Peyer's patch (tissue), 4 donors: Measurements from ENCODE around the gene PEMT.

Experiments
- POLR2A ChIP-seq, 2 donors: fragments of 450-650 bp; IDR thresholded peaks; one replicate each; pipeline ENCODE4 v1.5.1; 2017; ENCODE audit warnings: antibody characterized with exemption in 2 of 2, mild to moderate bottlenecking in 2 of 2, moderate library complexity in 2 of 2
- TF ChIP-seq, protein P1 (sequence below), 6 experiments: fragments of 450-650 bp in 4 of 6; fragments of 200-600 bp in 2 of 6; sonication (generic) in 1 of 6; IDR thresholded peaks; one replicate each; pipeline ENCODE4 v1.5.1; 2017 to 2019; ENCODE audit warnings: antibody characterized with exemption in 6 of 6, mild to moderate bottlenecking in 3 of 6, moderate library complexity in 1 of 6

DNA sequence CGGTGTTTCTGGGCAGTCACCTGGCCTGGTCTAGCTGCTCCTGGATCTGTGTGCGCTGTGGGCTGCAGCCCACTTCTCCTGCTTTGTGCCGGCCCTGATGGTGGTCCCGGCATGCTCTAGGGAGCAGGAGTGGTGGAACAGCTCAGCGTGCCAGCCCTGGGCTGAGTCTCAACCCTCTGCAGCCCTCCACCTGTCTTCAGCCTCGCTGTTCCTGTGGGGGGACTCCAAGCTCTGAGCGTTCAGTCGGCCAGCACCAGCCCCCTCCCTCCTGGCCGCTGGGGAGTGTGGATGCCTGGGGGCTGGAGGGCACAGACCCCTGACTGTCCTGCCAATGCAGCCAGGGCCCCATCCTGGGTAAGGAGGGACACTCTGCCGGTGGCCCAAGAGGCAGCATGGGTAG, 71.6 kb downstream of the PEMT start:
- no peak for TF ChIP-seq POLR2A (IDR thresholded peaks at IDR 0.05)
- TF ChIP-seq, protein P1, sequence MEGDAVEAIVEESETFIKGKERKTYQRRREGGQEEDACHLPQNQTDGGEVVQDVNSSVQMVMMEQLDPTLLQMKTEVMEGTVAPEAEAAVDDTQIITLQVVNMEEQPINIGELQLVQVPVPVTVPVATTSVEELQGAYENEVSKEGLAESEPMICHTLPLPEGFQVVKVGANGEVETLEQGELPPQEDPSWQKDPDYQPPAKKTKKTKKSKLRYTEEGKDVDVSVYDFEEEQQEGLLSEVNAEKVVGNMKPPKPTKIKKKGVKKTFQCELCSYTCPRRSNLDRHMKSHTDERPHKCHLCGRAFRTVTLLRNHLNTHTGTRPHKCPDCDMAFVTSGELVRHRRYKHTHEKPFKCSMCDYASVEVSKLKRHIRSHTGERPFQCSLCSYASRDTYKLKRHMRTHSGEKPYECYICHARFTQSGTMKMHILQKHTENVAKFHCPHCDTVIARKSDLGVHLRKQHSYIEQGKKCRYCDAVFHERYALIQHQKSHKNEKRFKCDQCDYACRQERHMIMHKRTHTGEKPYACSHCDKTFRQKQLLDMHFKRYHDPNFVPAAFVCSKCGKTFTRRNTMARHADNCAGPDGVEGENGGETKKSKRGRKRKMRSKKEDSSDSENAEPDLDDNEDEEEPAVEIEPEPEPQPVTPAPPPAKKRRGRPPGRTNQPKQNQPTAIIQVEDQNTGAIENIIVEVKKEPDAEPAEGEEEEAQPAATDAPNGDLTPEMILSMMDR (IDR thresholded peaks at IDR 0.05) = no peak
